Measurements from ENCODE around the gene PRKCB.
A peak's percentile ranks its signal among the peaks of the same experiment; 100 is the strongest.

The PRKCB gene

DNA sequence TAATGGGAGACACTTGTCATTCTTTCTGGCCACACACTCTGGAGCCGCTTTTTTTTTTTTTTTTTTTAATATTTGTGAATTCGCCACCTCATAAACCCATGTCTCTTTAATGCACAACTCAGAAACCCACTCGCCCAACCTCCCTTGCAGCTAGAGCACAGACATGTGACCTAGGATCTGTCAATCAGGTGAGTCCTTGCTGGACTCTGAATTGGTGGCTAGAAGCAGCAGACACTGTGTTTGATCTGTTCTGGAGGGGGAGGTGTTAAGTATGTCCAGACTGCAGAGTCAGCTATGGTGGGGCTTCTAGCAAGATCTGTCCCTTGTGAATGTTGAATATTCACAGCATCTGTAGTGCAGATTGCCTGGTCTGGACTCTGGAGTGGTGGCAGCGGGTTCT, 112.1 kb downstream of the PRKCB start:
- no peak overlapping the region for H3K4me3 ChIP-seq (ENCODE audit: low read depth, low read length)
- DNase-seq (ENCODE audit: low read depth), result no peak
- TF ChIP-seq, protein P1, sequence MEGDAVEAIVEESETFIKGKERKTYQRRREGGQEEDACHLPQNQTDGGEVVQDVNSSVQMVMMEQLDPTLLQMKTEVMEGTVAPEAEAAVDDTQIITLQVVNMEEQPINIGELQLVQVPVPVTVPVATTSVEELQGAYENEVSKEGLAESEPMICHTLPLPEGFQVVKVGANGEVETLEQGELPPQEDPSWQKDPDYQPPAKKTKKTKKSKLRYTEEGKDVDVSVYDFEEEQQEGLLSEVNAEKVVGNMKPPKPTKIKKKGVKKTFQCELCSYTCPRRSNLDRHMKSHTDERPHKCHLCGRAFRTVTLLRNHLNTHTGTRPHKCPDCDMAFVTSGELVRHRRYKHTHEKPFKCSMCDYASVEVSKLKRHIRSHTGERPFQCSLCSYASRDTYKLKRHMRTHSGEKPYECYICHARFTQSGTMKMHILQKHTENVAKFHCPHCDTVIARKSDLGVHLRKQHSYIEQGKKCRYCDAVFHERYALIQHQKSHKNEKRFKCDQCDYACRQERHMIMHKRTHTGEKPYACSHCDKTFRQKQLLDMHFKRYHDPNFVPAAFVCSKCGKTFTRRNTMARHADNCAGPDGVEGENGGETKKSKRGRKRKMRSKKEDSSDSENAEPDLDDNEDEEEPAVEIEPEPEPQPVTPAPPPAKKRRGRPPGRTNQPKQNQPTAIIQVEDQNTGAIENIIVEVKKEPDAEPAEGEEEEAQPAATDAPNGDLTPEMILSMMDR (IDR thresholded peaks at IDR 0.05; ENCODE audit: low read depth, low read length, missing control alignments), result no peak

- no peak overlapping the region for H3K4me3 ChIP-seq (ENCODE audit: low read depth, low read length)
- no peak for DNase-seq (ENCODE audit: low read depth)
- TF ChIP-seq, protein P1 (IDR thresholded peaks at IDR 0.05; ENCODE audit: low read depth, low read length, missing control alignments), result no peak
Observed at GRCh38 chr16:23948949-23949411, 113.2 kb downstream of the PRKCB start.

DNA sequence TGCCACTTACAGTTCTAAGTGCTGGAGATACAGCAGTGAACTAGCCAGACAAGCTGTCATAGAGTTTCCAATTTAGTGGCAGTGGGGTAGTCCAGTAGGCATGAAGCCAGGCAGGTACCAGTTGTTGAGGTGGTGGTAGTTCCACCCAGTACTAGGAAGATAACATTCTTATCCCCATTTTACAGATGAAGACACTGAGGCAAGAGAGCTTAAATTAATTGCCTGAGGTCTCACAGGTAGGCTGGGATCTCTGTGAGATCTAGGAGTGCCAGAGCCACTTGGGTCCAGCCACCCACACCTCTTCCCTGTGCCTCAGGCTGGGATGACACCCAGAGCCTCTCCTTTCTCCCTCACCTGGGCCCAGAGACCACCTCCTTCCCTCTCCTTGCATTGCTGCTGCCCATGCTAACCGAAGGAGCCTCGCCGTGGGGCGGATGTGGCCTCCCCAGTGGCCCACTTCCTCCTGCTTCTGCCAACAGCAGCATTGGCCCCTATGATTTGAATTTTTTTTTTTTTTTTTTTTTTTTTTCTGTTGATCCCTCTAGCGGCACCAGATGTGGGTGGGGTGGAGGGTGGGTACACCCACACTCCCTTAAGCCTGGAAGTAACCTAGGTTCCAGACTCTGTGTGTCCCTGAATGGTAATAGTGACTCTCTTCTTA, 114.0 kb downstream of the PRKCB start:
- TF ChIP-seq, protein P1 (IDR thresholded peaks at IDR 0.05; ENCODE audit: low read depth, low read length, missing control alignments), result no peak
- peak; percentile 37 for DNase-seq (ENCODE audit: low read depth)
- no peak overlapping the region for H3K4me3 ChIP-seq (ENCODE audit: low read depth, low read length)

DNA sequence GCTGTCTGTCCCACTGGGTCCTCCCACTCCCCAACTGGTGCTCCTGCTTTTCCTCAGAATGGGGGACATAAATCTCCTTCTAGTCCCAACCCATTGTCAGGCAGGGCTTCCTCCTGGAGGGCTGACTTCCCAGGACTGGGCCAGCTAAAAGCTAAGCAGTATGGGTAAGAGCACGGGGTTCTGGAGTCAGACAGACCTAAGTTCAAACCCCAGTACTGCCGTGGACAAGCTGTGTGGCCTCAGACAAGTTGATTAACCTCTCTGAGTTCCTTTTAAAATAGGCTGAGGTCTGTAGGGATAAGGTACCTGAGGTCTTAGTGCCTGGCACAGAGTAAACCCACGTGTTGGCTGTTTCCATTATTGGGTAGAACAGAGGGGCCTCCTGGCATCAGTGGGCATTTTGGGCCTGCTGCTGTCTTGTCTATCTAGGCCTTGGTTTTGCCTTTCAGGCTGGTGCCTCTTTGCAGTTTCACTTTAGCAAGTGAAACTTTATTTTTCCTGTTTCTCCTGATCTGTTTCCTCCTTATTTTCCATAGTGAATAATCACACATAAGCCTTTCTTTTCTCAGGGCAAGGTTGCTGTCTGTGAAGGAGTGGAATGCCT, 114.6 kb downstream of the PRKCB start:
- H3K4me3 ChIP-seq (ENCODE audit: low read depth, low read length), result no peak overlapping the region
- DNase-seq (ENCODE audit: low read depth), result no peak
- TF ChIP-seq, protein P1 (IDR thresholded peaks at IDR 0.05; ENCODE audit: low read depth, low read length, missing control alignments), result no peak

GRCh38 chr16:23950898-23951297, 115.1 kb downstream of the PRKCB start:
- DNase-seq (ENCODE audit: low read depth), result no peak
- no peak overlapping the region for H3K4me3 ChIP-seq (ENCODE audit: low read depth, low read length)
- TF ChIP-seq, protein P1 (IDR thresholded peaks at IDR 0.05; ENCODE audit: low read depth, low read length, missing control alignments), result no peak

DNA sequence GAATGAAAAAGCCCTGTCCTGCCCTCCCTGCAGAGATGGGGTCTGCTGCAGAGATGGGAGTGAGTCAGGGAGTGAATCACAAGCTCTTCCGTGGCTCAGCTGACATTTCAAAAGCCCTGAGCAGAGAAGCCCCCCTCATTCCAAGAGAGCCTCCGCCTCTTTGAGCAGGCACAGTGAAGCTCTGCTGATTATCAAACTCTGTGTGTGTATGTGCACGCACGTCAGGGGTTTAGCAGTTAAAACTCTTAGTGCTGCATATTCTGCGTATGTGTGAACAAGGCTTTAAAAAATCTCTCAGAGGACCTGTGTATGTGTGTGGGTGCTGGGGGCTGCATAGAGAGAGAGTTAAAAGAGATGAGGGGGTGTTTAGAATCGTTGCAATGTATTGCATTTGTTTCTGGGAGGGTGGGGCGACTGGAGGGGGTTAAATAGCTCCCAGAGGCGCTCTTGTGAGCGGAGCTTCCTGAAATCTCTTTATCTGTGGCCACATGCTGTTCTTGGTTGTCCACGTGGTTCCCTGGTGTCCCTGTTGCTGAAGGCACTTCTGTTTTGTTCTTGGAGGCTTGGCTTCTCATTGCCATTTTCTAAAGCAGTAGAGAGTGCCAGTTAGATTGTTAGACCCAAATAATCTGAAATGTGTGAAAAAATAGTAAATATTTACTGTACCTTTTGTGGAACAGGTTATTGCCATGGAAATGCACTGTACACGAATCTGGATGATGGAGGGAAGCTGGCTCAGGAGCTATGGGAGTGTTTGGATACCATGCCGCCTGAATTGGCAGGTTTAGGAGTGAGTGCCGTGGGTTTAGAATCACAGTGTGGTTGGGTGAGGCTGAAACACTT, 116.6 kb downstream of the PRKCB start:
- TF ChIP-seq, protein P1 (IDR thresholded peaks at IDR 0.05; ENCODE audit: low read depth, low read length, missing control alignments), result no peak
- no peak overlapping the region for H3K4me3 ChIP-seq (ENCODE audit: low read depth, low read length)
- DNase-seq (ENCODE audit: low read depth), result no peak

All from GM12864 (cell line).